HG03139 (cell line): ENCODE data around the gene ZBTB46.

Experiments
- ATAC-seq: cut with Tn5 transposase; IDR thresholded peaks from one replicate; pipeline ENCODE4 v1.9.1; 2021; ENCODE audit not compliant: unreplicated experiment

Gene ZBTB46

GRCh38 chr20:63748070-63748933 is 82.8 kb downstream of the ZBTB46 start:
- ATAC-seq, result no peak

GRCh38 chr20:63747622-63748069 is 83.4 kb downstream of the ZBTB46 start:
- ATAC-seq, result no peak

GRCh38 chr20:63746751-63747315 is 84.2 kb downstream of the ZBTB46 start:
- ATAC-seq, result no peak

GRCh38 chr20:63745961-63746731 is 84.9 kb downstream of the ZBTB46 start:
- ATAC-seq, result no peak

- no peak for ATAC-seq
Observed at GRCh38 chr20:63745424-63745805, 85.6 kb downstream of the ZBTB46 start.

GRCh38 chr20:63744574-63745423 is 86.3 kb downstream of the ZBTB46 start:
- ATAC-seq, result no peak

- no peak for ATAC-seq
Observed at GRCh38 chr20:63744158-63744557, 86.9 kb downstream of the ZBTB46 start.

GRCh38 chr20:63743210-63743970 is 87.7 kb downstream of the ZBTB46 start:
- no peak for ATAC-seq

- ATAC-seq, result no peak
Observed at GRCh38 chr20:63742381-63743024, 88.6 kb downstream of the ZBTB46 start.

GRCh38 chr20:63741676-63742380 is 89.2 kb downstream of the ZBTB46 start:
- no peak for ATAC-seq

GRCh38 chr20:63741354-63741675 is 89.7 kb downstream of the ZBTB46 start:
- ATAC-seq, result no peak

- ATAC-seq, result no peak
Observed at GRCh38 chr20:63740627-63741353, 90.3 kb downstream of the ZBTB46 start.

GRCh38 chr20:63740070-63740626 is 90.9 kb downstream of the ZBTB46 start:
- peak; percentile 9 for ATAC-seq

- peak; percentile 26 for ATAC-seq
Observed at GRCh38 chr20:63739130-63740069, 91.7 kb downstream of the ZBTB46 start, which contains the start of gene SLC2A4RG. Gene SLC2A4RG (plus strand): TSS chr20:63739776. CDS start chr20:63739913, 137 bp downstream.

- no peak for ATAC-seq
Observed at GRCh38 chr20:63738687-63739129, 92.4 kb downstream of the ZBTB46 start.

GRCh38 chr20:63737945-63738686 is 92.9 kb downstream of the ZBTB46 start:
- no peak for ATAC-seq
